Measurements from ENCODE around the gene NKX2-8. TPM values are rescaled to one million over a fixed set of nuclear protein-coding genes. Genes with fewer than 3 reads are reported as not detected.

Gene NKX2-8
- polyA plus RNA-seq, 3 donors = not detected

DNA sequence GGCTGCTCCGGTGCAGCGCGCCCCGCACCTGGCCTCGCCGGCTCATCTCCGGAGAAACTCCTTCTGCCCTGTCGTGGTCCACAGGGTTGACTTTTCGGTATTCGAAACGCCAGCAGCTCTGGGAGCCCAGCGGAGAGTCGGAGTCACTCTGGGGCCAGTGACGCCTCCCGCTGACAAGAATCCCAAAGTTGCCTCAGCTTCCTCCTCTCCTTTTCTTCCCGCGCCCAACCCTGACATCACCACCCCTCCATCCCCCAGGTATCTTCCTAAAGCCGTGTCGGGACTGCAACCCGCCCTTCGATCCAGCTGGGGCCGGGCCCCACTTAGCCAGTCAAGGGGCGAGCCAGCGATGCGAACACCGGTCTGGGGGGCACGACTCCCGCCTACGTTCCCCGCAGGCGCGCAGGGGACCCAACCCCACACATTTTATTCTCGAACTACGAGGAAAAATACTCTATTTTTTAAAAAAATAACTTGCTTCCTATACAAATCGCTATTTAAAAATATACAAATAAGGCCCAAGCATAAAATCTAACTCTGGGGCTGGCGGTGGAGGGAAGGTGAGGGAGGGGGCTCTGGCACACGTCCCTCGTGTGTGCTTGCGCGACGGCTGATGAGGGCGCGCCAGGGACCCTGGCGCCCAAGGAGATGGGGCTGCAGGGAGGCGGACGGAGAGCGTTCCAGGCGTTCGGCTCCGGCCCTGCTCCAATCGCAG is 2.1 kb downstream of the NKX2-8 start:
- H3K27me3 ChIP-seq (ENCODE audit: control insufficient read depth in 2 of 2, insufficient read depth in 2 of 2, low read length in 2 of 2) = peaks cover 45 to 84% of the 10 kb centered on the region in 2 donors

DNA sequence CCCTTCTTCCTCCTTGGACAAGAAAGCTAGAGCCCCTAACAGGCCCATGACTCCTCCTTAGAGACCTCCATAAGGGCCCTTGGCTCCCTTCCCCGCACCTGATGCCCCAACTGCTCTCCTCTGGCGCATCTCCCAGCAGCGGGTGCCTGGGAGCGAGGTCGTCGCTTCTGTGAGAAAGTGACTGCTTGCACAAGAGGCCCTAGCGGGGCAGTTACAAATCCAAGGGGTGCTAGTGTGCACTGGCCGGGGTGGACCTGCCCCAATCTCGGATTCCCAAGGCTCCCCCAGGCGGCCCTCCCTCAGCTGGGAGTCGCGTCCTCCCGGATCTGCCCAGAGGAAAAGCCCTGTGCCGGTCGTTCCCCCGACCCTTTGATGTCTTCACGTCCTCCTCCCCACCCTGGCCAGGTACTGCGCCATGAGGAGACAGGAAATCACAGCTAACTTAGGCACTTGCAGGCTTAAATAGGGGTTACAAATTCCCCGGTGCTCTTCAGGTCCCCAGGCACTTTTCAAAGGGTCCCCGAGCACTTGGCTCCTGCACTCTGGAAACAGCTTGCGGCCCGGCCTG is 2.8 kb downstream of the NKX2-8 start:
- Histone ChIP-seq H3K4me3 (replicated peaks in 1 of 3; ENCODE audit: low read depth in 2 of 3, low read length in 3 of 3) (no peak overlapping the region), H3K27ac (ENCODE audit: low read depth in 1 of 2, low read length in 2 of 2) (no peak overlapping the region), H3K79me2 (ENCODE audit: insufficient read depth, low read length) (no peaks in the 10 kb centered on the region), H2AFZ (ENCODE audit: insufficient read depth, low read depth, low read length, poor library complexity, severe bottlenecking) (no peak overlapping the region), H3K36me3 (replicated peaks in 1 of 2; ENCODE audit: control insufficient read depth in 1 of 2, insufficient read depth in 2 of 2, low read length in 2 of 2) (no peaks in the 10 kb centered on the region), H3K9me3 (replicated peaks in 1 of 2; ENCODE audit: control insufficient read depth in 1 of 2, insufficient read depth in 1 of 2, low read length in 2 of 2) (peaks cover 0 to 15% of the 10 kb centered on the region in 2 donors), H3K4me2 (replicated peaks; ENCODE audit: extremely low read depth, low read length, poor library complexity, severe bottlenecking) (no peak overlapping the region), H4K20me1 (ENCODE audit: insufficient read depth, low read length) (no peaks in the 10 kb centered on the region), H3K4me1 (ENCODE audit: control insufficient read depth in 1 of 2, insufficient read depth in 2 of 2, low read length in 2 of 2) (no peaks in the 10 kb centered on the region), H3K9ac (ENCODE audit: insufficient read depth, low read length, poor library complexity, severe bottlenecking) (no peak overlapping the region), H3K27me3 (ENCODE audit: control insufficient read depth in 2 of 2, insufficient read depth in 2 of 2, low read length in 2 of 2) (peaks cover 39 to 79% of the 10 kb centered on the region in 2 donors)
- Mint-ChIP-seq H3K27me3 (ENCODE audit: low read depth in 3 of 3) (peaks cover 57 to 68% (median 68%) of the 10 kb centered on the region in 3 donors), H3K9me3 (peaks cover 0 to 21% (median 5%) of the 10 kb centered on the region in 7 donors), H3K36me3 (no peaks in the 10 kb centered on the region), H3K27ac (no peak overlapping the region), H3K4me1 (peaks cover 2% of the 10 kb centered on the region), H3K4me3 (peak overlapping the region in 1 of 2 donors; percentile 83)
- TF ChIP-seq, protein P1, sequence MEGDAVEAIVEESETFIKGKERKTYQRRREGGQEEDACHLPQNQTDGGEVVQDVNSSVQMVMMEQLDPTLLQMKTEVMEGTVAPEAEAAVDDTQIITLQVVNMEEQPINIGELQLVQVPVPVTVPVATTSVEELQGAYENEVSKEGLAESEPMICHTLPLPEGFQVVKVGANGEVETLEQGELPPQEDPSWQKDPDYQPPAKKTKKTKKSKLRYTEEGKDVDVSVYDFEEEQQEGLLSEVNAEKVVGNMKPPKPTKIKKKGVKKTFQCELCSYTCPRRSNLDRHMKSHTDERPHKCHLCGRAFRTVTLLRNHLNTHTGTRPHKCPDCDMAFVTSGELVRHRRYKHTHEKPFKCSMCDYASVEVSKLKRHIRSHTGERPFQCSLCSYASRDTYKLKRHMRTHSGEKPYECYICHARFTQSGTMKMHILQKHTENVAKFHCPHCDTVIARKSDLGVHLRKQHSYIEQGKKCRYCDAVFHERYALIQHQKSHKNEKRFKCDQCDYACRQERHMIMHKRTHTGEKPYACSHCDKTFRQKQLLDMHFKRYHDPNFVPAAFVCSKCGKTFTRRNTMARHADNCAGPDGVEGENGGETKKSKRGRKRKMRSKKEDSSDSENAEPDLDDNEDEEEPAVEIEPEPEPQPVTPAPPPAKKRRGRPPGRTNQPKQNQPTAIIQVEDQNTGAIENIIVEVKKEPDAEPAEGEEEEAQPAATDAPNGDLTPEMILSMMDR (IDR thresholded peaks at IDR 0.05) = no peak
- 7% methylated on average over 22 of the region's 22 CpGs for WGBS (ENCODE audit: insufficient coverage)
- no peak for DNase-seq
- intact Hi-C loops (cut with micrococcal nuclease) = no loop called here

More for the DNA sequence above, 2.1 kb downstream of the NKX2-8 start:
- no peaks in the 10 kb centered on the region for H4K20me1 ChIP-seq (ENCODE audit: insufficient read depth, low read length)
- DNase-seq = no peak
- no peak overlapping the region for H3K4me3 ChIP-seq (replicated peaks in 1 of 3; ENCODE audit: low read depth in 2 of 3, low read length in 3 of 3)
- Mint-ChIP-seq H3K36me3 (no peaks in the 10 kb centered on the region), H3K4me1 (peaks cover 2% of the 10 kb centered on the region), H3K27ac (no peak overlapping the region), H3K27me3 (ENCODE audit: low read depth in 3 of 3) (peaks cover 64 to 74% (median 74%) of the 10 kb centered on the region in 3 donors), H3K4me3 (peak overlapping the region in 1 of 2 donors; percentile 83), H3K9me3 (peaks cover 0 to 25% (median 5%) of the 10 kb centered on the region in 7 donors)
- 5% methylated on average over 48 of the region's 51 CpGs for WGBS (ENCODE audit: insufficient coverage)
- H3K9ac ChIP-seq (ENCODE audit: insufficient read depth, low read length, poor library complexity, severe bottlenecking) = no peak overlapping the region
- H3K9me3 ChIP-seq (replicated peaks in 1 of 2; ENCODE audit: control insufficient read depth in 1 of 2, insufficient read depth in 1 of 2, low read length in 2 of 2) = peaks cover 0 to 20% of the 10 kb centered on the region in 2 donors
- TF ChIP-seq, protein P1 (IDR thresholded peaks at IDR 0.05) = no peak
- intact Hi-C loops (cut with micrococcal nuclease) = no loop called here
- no peaks in the 10 kb centered on the region for H3K79me2 ChIP-seq (ENCODE audit: insufficient read depth, low read length)
- no peaks in the 10 kb centered on the region for H3K4me1 ChIP-seq (ENCODE audit: control insufficient read depth in 1 of 2, insufficient read depth in 2 of 2, low read length in 2 of 2)
- no peak overlapping the region for H2AFZ ChIP-seq (ENCODE audit: insufficient read depth, low read depth, low read length, poor library complexity, severe bottlenecking)
- no peaks in the 10 kb centered on the region for H3K36me3 ChIP-seq (replicated peaks in 1 of 2; ENCODE audit: control insufficient read depth in 1 of 2, insufficient read depth in 2 of 2, low read length in 2 of 2)
- H3K27ac ChIP-seq (ENCODE audit: low read depth in 1 of 2, low read length in 2 of 2) = no peak overlapping the region
- no peak overlapping the region for H3K4me2 ChIP-seq (replicated peaks; ENCODE audit: extremely low read depth, low read length, poor library complexity, severe bottlenecking)
